ENCODE data around the gene EIF5A.

EIF5A gene

GRCh38 chr17:7313890-7314718 lies 6.7 kb downstream of the EIF5A start:
- no peak for DNase-seq

- DNase-seq = peak; percentile 64
Observed at GRCh38 chr17:7314719-7315569, 7.5 kb downstream of the EIF5A start, which contains the start of gene GPS2. TSS of gene GPS2 (minus strand) at chr17:7315360. CDS start at chr17:7315052, 308 bp downstream.

GRCh38 chr17:7315570-7316235 lies 8.3 kb downstream of the EIF5A start:
- no peak for DNase-seq

- DNase-seq = no peak
Observed at GRCh38 chr17:7317161-7317803, 9.9 kb downstream of the EIF5A start.

DNA sequence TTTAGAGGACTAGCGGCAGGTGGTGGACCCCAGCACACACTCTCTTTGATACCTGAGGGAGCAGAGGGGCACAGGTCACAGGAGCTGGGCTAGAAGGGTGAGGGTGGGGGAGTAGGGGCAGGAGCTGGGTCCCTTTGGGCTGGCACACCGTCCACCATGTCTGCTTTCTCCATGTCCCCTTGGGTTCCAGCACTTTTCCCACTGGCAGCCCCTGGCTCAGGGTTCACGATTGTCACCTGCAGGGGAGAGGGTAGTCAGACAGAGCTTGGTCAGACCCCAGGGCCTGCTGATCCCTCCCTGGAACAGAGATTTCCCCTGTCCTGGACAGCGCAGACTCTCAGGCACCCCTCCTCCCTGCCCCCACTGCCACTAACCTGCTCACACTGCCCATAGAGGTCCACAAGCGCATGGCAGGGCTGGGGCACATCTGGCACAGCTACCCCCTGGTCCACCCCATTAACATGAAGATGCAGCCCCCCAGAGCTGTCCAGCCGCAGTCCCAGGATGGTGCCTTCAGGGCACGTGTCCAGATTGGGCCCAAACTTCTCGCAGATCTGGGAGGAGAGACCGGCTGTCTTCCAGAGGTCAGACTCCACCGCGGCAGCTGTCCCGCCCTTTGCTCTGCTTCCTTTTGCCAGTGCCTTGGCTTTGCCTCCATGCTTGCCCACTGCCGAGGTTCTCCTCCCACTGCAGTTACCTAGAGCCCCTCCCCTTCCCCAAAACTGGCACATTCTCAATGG lies 10.9 kb downstream of the EIF5A start:
- no peak for DNase-seq

GRCh38 chr17:7321466-7321865 lies 14.0 kb downstream of the EIF5A start:
- DNase-seq = no peak

GRCh38 chr17:7322520-7323194 lies 15.2 kb downstream of the EIF5A start:
- DNase-seq = no peak

DNA sequence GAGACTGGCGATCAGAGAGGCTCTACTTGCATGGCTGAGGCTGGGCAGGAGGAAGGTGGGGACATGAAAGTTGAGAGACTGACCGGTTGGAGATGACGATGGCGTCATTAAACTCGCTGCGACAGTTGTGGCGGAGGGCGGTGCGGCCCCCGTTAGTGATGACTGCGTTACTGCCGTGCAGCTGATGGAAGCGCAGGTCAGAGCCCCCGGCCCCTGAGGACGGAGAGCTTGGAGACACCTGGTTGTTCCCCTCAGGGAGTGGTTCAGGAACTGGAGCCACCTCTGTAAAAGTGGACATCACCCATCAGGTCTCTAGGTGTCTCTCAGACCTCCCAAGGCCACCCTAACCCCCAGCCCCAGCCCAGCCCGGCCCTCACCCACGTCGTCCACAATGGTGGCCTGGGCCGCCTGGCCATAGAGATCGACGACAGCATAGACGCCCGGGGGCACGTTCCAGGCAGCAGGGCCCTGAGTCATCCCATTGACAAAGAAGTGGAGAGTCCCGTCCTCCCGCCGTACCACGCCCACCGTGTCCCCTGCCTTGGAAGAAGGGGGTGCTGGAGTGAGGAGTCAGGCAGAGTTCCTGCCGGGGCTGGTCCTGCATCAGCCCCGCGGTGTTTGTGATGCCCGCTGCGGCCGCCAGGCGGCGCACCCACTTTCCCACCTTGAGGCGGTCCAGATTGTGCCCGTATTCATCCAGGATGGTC lies 16.5 kb downstream of the EIF5A start:
- DNase-seq = no peak

GRCh38 chr17:7324438-7324779 lies 17.0 kb downstream of the EIF5A start:
- DNase-seq = no peak

GRCh38 chr17:7325031-7325528 lies 17.7 kb downstream of the EIF5A start:
- no peak for DNase-seq

- no peak for DNase-seq
Observed at GRCh38 chr17:7326186-7326585, 18.8 kb downstream of the EIF5A start.

DNA sequence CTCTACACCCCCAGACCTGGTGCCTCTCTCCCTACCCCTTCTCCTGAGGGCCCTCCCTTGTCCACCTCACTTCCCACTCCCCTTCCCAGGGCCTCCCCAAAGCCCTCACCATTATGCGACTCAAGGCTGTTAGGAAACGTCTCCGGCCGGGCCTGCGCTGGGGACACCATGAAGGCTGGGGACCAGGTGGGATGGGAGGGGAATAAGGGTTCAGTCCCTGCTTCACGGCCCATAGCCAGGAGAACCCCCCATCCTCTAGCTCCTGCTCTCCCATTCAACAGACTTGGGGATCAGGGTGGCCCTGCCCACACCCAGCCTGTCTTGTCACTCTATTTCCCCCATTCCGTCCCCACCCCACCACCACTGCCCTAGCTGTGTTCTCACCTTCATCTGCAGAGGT lies 19.6 kb downstream of the EIF5A start:
- DNase-seq = no peak

- DNase-seq = no peak
Observed at GRCh38 chr17:7327501-7327900, 20.1 kb downstream of the EIF5A start.

- no peak for DNase-seq
Observed at GRCh38 chr17:7328009-7328408, 20.6 kb downstream of the EIF5A start.

DNA sequence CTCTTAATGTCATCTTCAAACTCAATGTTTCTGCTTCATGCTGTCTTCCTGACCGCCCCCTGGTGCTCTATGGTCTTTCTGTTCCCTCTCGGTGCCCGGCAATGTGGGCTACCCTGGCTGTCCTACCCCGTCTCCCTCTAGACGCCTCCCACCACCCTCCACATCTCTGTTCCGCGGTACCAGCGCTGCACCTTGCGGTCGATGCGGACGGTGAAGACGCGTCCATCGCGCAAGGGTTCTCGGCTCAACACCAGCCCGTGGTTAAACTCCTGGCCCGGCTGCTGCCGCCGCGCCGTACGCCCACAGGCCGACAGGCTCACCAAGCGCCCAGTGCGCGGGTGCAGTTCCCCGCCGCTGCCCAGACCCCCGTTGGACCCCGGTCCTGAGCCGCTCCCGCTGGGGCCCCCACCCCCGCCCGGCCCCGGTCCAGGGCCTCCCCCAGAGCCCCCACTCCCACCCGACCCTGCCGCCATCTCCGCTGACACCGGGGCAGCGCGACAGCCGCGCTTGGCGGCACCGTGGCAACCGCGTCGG lies 21.5 kb downstream of the EIF5A start, which contains the start of gene NEURL4:
NEURL4 (minus strand) TSS at position 496 of the 534 bp plus-strand sequence; CDS start at position 473, 23 bp downstream.
- no peak for DNase-seq

- DNase-seq = peak; percentile 97
Observed at GRCh38 chr17:7329374-7329996, 22.1 kb downstream of the EIF5A start.

DNA sequence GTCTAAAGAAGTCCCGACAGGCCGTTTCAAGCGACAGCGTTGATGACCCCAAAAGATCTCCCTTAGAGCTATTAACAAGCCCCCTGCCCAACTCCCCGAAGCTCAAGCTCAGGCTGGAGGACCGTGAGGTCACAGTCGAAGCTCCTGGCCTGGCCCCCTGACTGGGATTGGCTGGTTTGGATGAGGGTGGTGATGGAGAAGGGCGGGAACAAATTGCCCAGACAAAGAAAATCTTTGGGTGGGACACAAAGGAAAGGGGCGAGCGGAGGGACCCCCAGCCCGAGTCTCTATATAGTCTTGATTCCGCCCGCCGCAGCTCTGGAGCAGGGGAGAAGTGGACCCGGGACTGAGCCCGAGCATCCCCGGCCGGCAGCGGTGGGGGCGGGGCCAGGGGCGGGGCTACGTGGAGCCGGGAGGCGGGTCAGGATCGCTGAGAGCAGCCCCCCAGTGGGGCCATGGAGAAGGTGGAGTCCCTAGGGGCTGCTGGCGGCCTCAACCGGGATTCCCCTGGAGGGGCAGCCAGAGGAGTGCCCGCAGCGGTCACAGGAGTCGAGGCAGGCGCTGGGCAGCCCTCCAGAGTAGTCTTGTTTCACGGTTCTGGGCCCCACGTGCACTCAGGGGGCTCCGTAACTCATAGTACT lies 22.7 kb downstream of the EIF5A start:
- peak; percentile 82 for DNase-seq

GRCh38 chr17:7330638-7331015 lies 23.2 kb downstream of the EIF5A start:
- no peak for DNase-seq

- no peak for DNase-seq
Observed at GRCh38 chr17:7332111-7332510, 24.7 kb downstream of the EIF5A start.
